ENCODE measurements around the gene ARL6IP4. TPM values are rescaled to one million over a fixed set of nuclear protein-coding genes. Genes with fewer than 3 reads are reported as not detected.
A peak's percentile ranks its signal among the peaks of the same experiment; 100 is the strongest.

The ARL6IP4 gene
- total RNA-seq, 1 donor from 2014 or later = 156 TPM

- H3K27ac ChIP-seq (replicated peaks) = no peak overlapping the region
- H3K4me3 ChIP-seq = no peak overlapping the region
- H3K36me3 ChIP-seq = peaks cover 60% of the 10 kb centered on the region
- intact Hi-C loops (cut with micrococcal nuclease) = no loop called here
- no peak for TF ChIP-seq CTCF (IDR thresholded peaks at IDR 0.05; ENCODE audit: borderline replicate concordance)
- H3K4me1 ChIP-seq = peaks cover 18% of the 10 kb centered on the region
- no peaks in the 10 kb centered on the region for H3K27me3 ChIP-seq (ENCODE audit: low read depth)
- peak; percentile 57 for DNase-seq
- no peaks in the 10 kb centered on the region for H3K9me3 ChIP-seq (replicated peaks)
These were observed 15.2 kb downstream of the ARL6IP4 start for GRCh38 chr12:122995503-122996187.

GRCh38 chr12:122996188-122996601 lies 15.7 kb downstream of the ARL6IP4 start:
- no peak for DNase-seq
- Histone ChIP-seq H3K36me3 (peaks cover 61% of the 10 kb centered on the region), H3K4me3 (no peak overlapping the region), H3K9me3 (replicated peaks) (no peaks in the 10 kb centered on the region), H3K27me3 (ENCODE audit: low read depth) (no peaks in the 10 kb centered on the region), H3K27ac (replicated peaks) (no peak overlapping the region), H3K4me1 (peaks cover 18% of the 10 kb centered on the region)
- no peak for TF ChIP-seq CTCF (IDR thresholded peaks at IDR 0.05; ENCODE audit: borderline replicate concordance)
- intact Hi-C loops (cut with micrococcal nuclease) = no loop called here

- Histone ChIP-seq H3K27me3 (ENCODE audit: low read depth) (no peaks in the 10 kb centered on the region), H3K4me1 (peaks cover 18% of the 10 kb centered on the region), H3K4me3 (no peak overlapping the region), H3K9me3 (replicated peaks) (no peaks in the 10 kb centered on the region), H3K27ac (replicated peaks) (no peak overlapping the region), H3K36me3 (peaks cover 59% of the 10 kb centered on the region)
- DNase-seq = no peak
- TF ChIP-seq CTCF (IDR thresholded peaks at IDR 0.05; ENCODE audit: borderline replicate concordance) = no peak
- intact Hi-C loops (cut with micrococcal nuclease) = no loop called here
These were observed 16.3 kb downstream of the ARL6IP4 start for GRCh38 chr12:122996621-122997342.

GRCh38 chr12:122997343-122998250 lies 17.1 kb downstream of the ARL6IP4 start:
- Histone ChIP-seq H3K4me1 (peaks cover 18% of the 10 kb centered on the region), H3K27me3 (ENCODE audit: low read depth) (no peaks in the 10 kb centered on the region), H3K36me3 (peaks cover 51% of the 10 kb centered on the region), H3K4me3 (no peak overlapping the region), H3K27ac (replicated peaks) (no peak overlapping the region), H3K9me3 (replicated peaks) (no peaks in the 10 kb centered on the region)
- intact Hi-C loops (cut with micrococcal nuclease) = no loop called here
- TF ChIP-seq CTCF (IDR thresholded peaks at IDR 0.05; ENCODE audit: borderline replicate concordance) = no peak
- DNase-seq = no peak

- Histone ChIP-seq H3K9me3 (replicated peaks) (no peaks in the 10 kb centered on the region), H3K4me3 (no peak overlapping the region), H3K27me3 (ENCODE audit: low read depth) (no peaks in the 10 kb centered on the region), H3K27ac (replicated peaks) (no peak overlapping the region), H3K36me3 (peaks cover 48% of the 10 kb centered on the region), H3K4me1 (peaks cover 18% of the 10 kb centered on the region)
- intact Hi-C loops (cut with micrococcal nuclease) = no loop called here
- TF ChIP-seq CTCF (IDR thresholded peaks at IDR 0.05; ENCODE audit: borderline replicate concordance) = no peak
- no peak for DNase-seq
These were observed 17.8 kb downstream of the ARL6IP4 start for GRCh38 chr12:122998316-122998715.
